NCI-H1105 (cell line): ENCODE data around the gene PDLIM7.

ENCODE experiments used
- DNase-seq: peaks from one replicate; lab custom pipeline; 2025; lab: John Stamatoyannopoulos, UW

The PDLIM7 gene

DNA sequence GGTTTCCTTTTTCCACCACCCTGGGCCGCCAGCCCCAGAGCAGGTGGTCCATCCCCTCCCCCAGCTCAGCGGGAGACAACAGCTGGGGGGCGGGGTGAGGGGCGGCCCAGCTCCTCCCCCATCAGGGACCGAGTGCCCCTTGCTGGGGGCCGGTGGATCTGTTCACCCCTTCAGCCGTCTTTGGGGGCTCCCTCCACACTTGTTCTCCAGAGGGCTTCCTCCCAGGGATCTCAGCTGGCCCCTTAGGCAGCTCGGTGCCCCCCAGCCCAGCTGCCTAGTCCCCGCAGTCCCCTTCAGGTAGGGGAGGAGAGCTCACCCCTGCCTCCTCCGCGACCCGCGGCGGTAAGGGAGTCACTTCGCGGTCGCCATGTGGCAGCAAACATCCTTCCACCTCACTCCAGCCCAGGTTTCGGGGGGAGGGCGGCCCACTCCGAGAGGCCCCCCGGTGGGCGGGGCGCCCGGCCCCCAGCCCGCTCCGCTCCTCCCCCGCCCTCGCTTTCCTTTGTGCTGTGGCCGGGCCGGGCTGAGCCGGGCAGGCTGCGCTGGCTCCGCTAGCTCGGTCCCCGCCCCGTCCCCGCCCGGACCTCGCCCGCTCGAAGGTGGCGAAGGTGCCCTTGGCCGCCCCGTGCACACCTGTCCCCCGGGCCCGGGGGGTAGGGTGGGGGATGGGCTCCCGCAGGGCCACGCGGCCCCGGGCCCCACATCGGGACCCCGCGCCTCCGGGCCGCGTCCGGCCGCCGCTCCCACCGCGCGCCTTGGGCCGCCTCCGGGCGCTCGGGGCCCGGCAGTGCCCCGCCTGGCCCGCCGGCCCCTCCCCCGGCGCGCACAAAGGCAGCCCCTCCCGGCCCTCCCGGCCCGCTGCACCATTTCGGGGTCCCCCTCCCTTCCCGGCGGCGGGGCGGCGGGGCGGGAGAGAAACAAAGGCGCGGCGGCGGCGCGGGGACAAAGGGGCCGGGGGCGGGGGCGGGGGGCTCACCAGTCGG lies 24.7 kb downstream of the PDLIM7 start:
- peak; percentile 38 for DNase-seq

DNA sequence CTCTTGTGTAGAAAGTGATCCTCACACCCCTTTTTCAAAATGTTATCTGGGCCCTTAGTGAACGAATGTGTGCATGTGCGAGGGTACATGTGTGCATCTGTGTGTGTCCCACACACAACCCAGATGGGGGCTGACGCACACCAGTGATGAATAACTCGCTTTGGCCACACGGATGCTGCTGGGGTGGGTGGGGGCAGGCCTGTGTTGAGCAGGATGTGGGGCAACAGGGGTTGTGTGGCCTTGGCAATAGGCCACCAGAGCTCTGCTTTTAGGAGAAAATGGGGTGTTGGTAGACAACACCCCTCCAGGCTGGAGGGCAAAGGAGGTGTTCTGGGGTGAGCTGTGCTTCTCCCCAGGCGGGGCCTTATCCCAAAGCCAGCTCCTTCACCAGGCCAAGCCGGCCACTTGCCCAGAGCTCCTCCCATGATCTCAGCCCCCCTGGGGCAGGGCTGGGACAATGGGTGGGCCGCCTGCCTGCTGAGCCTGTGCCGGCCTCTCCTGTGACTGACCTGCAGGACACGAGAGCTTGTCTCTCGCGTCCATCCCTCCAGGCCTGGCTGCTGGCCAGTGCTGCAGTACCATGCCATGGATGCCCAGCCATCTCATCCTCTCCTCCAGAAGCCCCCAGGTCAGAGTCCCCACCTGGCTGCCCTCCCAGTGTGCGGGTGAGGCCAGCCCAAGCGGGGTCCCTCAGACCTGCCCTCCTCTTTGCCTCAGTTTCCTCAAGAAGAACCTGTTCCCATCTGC lies 25.6 kb downstream of the PDLIM7 start:
- DNase-seq: no peak

DNA sequence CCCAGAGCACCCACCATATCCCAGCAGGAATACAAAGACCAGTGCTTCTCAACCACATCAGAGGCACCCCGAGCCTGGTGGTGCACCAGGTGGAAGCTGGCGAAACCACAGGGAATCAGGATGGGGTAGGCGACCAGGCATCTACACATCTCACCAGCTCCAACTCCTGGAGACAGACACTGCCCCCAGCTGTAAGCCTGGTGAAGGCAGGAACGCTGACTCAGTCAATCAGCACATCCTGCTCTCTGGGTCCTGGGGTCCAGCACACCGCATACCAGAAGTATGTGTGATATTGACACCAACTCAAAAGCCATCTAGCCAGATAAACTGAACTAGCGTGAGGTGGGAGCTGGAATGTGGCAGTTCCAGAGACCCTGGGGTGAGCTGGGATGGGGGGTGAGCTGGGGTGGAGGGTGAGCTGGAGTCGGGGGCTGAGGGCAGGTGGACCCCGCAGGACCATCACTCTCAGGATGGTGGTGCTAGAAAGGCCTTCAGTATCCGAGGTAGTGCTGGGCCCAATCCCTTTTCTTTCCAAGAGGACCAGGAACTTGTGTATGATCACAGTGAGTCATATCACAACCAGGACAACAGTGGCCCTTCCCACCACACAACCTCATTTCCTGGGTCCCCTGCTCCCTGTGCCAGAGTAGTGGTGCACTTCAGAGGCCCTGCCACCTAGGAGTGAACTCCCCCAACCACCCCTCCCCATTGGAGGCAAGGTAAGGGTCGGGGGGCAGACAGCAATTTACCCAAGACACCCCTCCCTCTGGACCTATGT lies 26.5 kb downstream of the PDLIM7 start:
- no peak for DNase-seq

DNA sequence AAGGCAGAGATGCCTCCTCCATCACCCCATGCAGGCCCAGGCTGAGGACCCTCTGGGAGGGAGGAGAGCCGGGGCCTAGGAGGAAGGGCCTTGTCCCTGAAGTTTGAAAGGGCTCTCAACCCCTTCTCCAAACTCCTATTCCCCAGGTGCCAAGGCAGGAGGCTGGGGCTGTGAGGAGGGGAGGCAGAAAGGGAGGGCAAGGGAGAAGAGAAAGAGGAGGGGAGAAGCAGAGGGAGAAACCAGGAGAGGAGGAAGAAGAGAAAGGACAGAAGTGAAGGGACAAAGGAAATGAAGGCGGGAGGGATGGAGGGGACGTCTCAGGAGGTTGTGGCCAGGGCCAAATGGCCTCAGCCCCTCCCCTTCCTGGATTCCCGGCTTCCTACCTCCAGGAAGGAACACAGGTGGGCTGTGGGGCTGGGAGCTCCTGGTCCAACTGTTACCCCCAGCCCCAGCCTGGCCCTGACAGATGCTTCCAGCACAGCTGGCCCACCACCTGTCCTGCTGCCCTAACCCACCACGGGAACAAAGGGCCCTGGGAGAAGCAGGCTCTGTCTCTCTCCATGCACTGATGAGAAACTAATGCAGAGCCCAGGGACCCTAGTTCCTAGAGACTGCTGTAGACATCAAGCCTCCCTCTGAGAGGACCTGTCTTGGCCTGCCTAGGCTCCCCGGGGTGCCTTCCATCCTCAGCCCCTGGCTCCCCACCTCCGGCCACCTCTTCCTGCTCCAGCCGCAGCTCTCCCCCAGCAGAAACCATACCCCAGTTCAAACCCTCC lies 27.5 kb downstream of the PDLIM7 start:
- DNase-seq: no peak

DNA sequence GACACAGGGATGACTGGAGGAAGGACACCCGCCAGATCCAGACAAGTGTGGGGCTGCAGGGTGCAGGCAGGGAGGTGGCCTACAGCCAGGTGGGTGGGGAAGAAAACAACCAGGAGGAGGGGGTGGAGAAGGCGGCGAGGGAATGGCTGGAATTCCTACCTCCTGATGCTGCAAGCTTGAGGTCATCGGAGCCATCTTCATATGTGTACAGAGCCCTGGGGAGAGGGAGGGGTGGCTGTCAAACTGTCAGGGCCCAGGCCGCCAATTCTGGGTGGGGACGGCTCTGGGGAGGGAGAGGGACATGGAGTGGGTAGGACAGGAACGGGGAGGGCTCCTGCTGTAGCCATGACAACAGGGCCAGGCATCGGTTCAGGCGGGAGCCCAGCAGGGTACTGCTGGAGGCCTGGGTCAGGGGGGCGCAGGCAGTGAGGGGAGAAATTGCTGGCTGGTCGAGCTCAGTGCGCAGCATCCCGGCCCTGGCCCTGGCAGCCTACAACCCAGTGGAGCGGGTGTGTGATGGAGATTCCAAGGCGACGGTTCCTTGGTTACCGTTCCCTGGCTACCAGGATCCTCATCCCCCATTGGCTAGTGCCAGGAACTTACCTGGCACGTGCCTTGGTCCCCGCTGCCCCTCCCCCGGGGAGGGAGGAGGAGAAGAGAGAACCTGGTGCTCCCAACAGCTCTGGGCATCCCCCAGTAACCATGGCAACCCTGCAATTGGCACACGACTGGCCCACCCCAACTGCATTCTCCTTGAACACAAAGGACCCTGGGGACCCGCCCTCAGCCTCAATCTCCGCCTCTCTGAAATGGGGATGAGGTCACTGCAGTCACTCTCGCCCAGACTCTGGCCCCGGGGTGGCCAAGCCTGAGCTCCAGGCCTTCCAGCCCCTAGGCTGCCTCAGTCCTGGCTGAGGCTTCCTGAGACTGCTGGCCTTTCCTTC lies 28.4 kb downstream of the PDLIM7 start:
- DNase-seq: no peak

DNA sequence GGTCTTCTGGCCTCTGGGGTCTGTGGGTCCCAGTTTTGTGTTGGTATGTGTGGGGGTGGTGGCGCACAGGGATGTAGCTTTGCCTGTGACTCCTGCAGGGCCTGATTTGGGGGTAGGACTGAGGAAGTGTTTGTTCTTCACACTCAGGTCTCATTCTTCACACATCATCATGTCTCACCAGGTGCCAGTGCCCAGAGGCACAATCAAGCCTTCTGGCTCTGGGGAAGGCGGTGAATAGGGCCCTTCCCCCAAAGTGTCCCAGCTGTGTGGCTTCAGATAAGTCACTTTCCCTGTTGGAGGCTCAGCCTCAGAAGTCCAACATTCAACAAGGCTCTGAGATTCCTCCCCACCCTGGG lies 29.1 kb downstream of the PDLIM7 start:
- DNase-seq: no peak

DNA sequence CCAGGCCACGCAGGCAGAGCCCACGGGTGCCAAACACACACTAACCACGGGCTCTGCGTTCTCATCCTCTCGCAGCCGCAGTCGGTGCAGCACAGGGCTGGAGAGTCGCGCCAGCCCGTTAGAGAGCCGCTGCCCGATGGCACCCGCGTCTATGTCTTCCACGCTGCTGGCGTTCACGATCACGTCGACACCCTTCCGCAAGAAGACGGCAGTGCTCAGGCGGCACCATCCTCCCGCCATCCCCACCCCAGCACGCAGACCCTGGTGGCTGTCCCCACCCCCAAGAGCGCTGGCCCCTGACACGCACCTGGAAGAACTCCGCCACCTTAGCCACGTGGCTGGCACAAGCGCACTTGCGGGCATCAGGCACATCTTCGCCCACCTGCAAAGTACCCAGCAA lies 30.0 kb downstream of the PDLIM7 start:
- DNase-seq: no peak

DNA sequence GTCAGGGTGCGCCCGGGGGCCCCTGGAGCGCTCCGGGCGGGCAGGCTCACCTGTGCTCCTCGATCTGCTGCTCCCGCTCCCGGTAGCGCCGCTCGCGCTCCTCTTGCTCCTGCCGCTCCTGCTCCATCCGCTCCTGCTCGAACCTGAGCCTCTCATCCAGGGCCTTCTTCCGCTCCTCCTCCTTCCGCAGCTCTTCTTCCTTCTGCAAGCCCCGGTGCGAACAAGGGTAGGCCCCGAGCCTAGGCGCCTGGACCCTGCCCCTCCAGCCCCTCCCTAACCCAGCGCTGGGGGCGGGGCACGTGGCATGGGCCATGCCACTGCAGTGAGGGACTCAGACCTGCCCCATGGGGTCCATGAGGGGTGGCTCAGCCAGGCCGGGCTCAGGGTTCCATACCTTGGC lies 30.5 kb downstream of the PDLIM7 start:
- no peak for DNase-seq

DNA sequence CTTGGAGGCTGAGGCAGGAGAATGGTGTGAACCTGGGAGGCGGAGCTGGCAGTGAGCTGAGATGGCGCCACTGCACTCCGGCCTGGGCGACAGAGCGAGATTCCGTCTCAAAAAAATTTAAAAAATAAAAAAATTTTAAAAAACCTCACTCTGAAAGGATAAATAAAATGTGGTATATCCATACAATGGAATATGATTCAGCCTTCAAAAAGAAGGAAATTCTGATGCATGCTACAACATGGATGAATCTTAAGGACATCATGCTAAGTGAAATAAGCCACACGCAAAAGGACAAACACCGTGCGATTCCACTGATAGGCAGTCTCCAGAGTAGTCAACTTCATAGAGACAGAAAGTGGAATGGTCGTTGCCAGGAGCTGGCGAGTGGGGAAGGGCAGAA lies 32.4 kb downstream of the PDLIM7 start:
- DNase-seq: no peak

DNA sequence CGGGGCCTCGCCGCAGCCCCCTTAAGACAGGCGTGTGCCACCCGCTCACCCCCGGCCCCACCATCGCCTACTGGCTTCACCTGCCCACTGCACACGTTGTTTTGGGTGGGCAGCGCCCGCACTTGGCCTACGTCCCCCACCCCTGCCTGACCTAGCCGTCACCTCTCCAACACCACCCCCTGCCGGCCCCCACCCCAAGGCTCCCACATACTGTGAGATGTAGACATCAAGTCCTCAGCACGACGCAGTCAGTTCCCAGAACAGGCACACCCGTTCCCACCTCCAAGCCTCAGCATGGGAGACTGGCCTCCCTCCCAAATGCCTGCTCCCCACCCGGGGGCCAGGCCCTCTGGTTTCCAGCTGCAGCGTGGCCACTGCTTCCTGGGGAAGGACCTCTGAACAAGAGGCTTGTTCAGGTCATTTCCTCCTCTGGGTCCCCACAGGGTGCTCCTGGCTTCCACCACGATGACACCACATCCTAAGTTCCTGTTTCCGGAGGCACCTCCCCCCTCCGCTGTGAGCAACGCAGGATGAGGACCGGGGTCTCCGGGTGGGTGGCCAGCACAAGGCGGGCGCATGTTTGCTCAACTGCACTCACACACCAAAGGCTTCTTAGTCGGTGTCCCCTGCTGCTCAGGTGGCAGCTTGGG lies 35.3 kb downstream of the PDLIM7 start:
- no peak for DNase-seq

DNA sequence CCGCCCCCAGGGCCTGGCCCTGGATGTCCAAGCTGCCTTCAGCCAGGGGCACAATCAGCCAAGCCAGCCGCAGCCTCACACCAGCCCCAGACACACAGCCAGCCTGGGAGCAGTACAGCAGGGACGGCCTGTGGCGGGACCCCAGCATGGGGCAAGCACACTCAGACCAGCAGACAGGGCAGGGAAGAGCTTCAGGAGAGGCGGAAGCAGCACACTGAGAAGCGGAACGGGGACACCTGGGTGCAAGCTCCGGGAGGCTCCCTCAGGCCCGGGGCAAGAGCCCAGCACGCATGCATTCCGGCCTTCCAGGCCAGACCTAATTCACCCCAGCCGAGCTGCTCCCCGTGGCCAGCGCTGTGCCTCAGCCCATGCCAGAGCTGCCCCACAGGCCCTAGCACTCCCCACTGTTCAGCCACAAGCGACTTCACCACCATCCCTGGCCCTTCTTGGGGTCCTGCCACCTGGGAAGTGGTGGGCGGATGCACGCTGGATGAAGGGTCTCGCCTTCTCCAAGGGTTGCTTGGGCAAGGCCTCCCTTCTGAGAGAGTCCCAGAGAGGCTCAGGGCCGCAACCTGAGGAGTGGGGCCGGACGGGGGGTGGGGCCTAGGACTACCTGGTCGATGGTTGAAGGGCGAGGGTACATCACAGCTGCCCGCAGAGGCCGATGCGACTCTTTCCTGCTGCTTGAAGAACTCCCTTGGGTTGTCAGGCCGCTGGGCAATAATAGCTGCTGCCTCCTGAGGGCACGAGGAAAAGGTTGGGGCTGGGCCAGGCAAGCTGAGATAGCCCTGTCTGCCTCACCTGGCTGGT lies 37.4 kb downstream of the PDLIM7 start:
- no peak for DNase-seq

DNA sequence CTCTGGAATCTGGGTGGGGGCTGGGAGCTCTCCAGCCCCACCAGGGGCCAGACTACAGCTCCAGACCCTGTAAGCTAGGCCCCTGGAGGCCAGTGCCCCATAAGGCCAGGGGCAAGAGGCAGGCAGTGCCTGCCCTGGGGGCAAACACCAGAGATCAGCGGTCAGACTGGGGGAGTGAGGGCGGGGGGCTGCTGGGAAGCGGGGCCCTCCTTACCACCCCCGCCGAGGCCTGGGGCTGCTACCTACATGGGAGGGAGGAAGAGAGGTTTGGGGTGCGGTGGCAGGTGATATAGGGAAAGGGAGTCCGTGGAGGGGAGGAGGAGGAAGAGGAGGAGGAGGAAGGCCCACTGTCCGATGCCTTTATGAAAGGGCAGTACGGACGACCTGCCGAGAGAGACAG lies 38.0 kb downstream of the PDLIM7 start:
- DNase-seq: no peak

DNA sequence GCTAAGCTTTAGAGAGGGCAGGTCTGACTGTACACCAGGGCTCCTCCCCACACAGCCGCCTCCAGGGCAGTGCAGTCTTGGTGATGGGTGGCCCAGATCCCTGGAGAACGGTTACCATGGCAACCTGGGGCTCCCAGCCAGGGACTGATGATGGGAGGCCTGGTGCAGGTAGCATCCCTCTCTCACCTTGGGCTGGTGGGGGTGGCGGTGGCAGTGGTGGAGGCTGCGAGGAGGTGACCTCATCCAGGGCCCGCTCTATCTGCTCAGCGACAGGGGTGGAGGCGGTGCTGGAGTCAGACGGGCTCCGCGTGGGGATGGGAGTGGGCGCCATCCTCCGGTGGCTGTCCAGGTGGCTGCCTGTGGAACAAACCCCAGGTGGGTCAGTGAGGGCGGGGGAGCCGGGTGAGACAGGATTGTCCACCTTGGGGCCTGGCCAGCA lies 38.5 kb downstream of the PDLIM7 start:
- peak; percentile 12 for DNase-seq

DNA sequence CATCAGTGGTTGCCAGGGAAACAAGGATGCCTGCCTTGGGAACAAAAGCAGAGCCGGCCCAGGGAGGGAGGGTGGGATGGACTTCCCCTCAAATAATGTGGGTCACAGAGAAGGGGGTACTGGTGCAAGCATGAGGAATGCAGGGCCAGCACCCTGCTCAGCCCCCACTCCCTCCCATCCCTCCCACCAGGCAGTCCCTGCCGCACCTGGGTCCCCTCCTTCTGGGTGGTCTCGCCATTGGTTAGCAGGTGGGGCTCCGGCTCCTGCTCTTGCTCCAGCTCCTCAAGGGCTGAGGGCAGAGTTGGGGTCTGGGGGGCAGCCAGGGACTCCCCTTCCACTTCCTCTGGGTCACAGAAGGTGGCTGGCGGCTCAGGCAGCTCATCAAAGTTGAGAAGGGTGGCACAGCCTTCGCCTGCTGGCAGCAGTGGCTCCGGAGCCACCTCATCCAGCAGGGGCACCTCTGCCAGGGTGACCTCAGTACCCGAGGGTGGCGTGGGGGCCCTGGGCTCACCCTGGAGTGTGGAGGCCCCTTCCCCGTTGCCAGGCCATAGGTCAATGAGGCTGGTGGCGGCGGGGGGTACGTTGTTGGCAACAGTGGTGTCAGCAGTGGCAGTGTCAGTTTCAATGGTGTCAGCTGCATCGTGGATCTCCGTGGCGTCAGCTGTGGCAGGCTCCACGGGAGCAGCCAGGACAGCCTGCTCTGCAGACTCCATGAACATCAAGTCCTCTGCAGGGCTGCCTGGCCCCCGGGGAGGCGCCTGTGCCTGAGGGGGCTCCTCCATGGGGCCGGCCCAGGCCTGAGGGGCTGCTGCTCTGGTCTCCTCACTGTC lies 39.3 kb downstream of the PDLIM7 start:
- DNase-seq: no peak

DNA sequence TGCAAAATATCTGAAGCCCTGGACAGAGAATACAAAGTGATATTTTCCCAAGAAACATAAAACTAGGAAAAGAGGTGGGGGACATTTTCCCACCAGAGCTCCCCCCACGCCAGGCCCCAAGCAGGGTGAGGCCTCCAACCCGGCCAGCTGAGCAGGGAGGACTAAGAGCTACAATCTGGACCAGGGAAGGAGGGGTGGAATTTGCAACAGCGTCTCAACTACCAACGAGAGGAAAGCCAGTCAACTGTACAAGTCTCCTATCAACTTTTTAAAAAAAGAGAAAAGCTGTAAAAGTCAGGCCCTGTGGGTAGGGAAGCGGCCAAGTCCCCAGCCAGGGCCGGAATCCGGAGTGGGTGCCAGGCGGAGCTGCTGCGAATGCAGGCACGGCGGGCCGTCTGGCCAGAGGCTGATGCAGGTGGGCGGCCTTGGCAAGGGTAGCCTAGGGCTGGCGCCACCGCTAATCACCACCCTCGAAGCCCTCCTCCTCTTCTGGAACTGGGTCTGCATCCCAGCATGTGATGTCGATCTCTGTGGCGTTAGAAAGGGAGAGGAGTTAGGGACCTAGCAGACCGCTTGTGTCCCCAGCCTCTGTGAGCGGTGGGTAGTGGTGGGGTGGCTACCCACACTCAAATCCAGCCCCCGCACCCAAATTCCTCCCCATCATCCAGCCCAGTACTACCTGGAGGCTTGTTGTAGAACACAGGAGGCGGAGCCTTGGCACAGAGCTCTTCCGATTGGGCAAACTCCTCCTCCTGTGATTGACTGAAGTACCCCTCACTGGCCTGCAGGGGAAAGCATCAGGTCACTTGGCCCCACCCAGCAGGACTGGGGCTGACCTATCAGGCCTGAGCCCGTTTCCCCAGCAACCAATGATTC lies 40.2 kb downstream of the PDLIM7 start:
- DNase-seq: peak; percentile 87

DNA sequence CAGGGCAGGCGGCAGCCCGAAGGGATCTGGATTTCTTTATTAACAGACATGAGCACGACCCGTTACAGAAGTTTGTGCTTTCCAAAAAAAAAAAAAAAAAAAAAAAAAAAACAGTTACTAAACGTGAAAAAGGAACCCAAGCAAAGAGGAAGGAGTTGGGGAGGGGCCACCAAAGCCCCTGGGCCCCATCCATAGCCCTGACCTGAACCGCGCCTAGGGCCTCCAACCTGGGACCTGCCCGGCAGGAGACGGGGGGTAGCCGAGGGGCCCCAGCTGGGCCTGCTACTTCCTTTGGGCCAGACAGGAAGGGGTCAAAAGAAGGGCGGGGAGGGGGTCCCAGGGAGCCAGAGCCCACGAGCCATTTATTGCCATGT lies 40.8 kb downstream of the PDLIM7 start:
- no peak for DNase-seq
